ENCODE measurements around the gene PLEKHA6. TPM values are rescaled to one million over a fixed set of nuclear protein-coding genes. Genes with fewer than 3 reads are reported as not detected.

Gene PLEKHA6
- total and polyA plus RNA-seq, 2 of the 4 experiments (the other 2 are of a cell fraction), result 8.2 to 19.9 TPM

- CTCF ChIA-PET, result no interaction called here
These were observed 127.2 kb downstream of the PLEKHA6 start for GRCh38 chr1:204232526-204232925.

More at GRCh38 chr1:204232526-204232925, 127.2 kb downstream of the PLEKHA6 start:
- TF ChIP-seq RAD21 (IDR thresholded peaks at IDR 0.05; ENCODE audit: low read length), result no peak
- TF ChIP-seq MAZ (IDR thresholded peaks at IDR 0.05; ENCODE audit: borderline replicate concordance, low read depth, low read length), result no peak
- TF ChIP-seq RCOR1 (IDR thresholded peaks at IDR 0.05; ENCODE audit: insufficient replicate concordance, low read length), result no peak
- TF ChIP-seq BHLHE40 (IDR thresholded peaks at IDR 0.05; ENCODE audit: low read depth, low read length), result no peak
- no peak for TF ChIP-seq SMC3 (IDR thresholded peaks at IDR 0.05; ENCODE audit: low read depth, low read length)
- TF ChIP-seq POLR2A (IDR thresholded peaks at IDR 0.05; ENCODE audit: low read depth, low read length), result no peak
- TF ChIP-seq MXI1 (IDR thresholded peaks at IDR 0.05; ENCODE audit: borderline replicate concordance, low read depth, low read length), result no peak
- TF ChIP-seq RFX5 (IDR thresholded peaks at IDR 0.05; ENCODE audit: low read depth, low read length), result no peak
- TF ChIP-seq CHD1 (IDR thresholded peaks at IDR 0.05; ENCODE audit: low read depth, low read length), result no peak
- no peak for TF ChIP-seq ELK1 (IDR thresholded peaks at IDR 0.05; ENCODE audit: borderline replicate concordance, low read depth, low read length)
- Histone ChIP-seq H2AFZ (replicated peaks; ENCODE audit: low read length, poor library complexity) (no peak overlapping the region), H4K20me1 (ENCODE audit: insufficient read depth, low read length) (no peaks in the 10 kb centered on the region), H3K4me3 (ENCODE audit: insufficient read depth, low read depth, low read length) (no peak overlapping the region), H3K23ac (ENCODE audit: low read depth, low read length) (no peak overlapping the region), H3K27ac (ENCODE audit: insufficient read depth, low read length) (no peak overlapping the region), H3K9me3 (ENCODE audit: control insufficient read depth, insufficient read depth, low read length) (no peaks in the 10 kb centered on the region), H3K9me1 (ENCODE audit: insufficient read depth, low read length) (no peaks in the 10 kb centered on the region), H2BK5ac (ENCODE audit: low read depth, low read length, poor library complexity, severe bottlenecking) (no peak overlapping the region), H3K56ac (ENCODE audit: extremely low read depth, insufficient read depth, low read length) (no peak overlapping the region), H3K36me3 (ENCODE audit: control insufficient read depth, insufficient read depth, low read length) (peaks cover 14% of the 10 kb centered on the region; the same call in 1 of the 2 replicates), H2AK9ac (replicated peaks; ENCODE audit: low read depth, low read length, poor library complexity) (no peak overlapping the region), H4K91ac (ENCODE audit: insufficient read depth, low read depth, low read length) (no peak overlapping the region), H3K79me1 (ENCODE audit: low read depth in 1 of 2, low read length in 2 of 2) (no peaks in the 10 kb centered on the region), H2BK15ac (ENCODE audit: low read depth, low read length) (no peak overlapping the region), H3K18ac (ENCODE audit: low read depth, low read length) (no peak overlapping the region), H2BK20ac (ENCODE audit: low read depth, low read length) (no peak overlapping the region), H2BK120ac (ENCODE audit: low read depth, low read length) (no peak overlapping the region), H3K4ac (ENCODE audit: low read depth, low read length) (no peak overlapping the region), H4K5ac (ENCODE audit: low read depth, low read length) (no peak overlapping the region), H3K9ac (ENCODE audit: low read depth, low read length) (no peak overlapping the region), H4K8ac (ENCODE audit: low read depth in 2 of 2, low read length in 2 of 2) (no peak overlapping the region), H3K14ac (replicated peaks; ENCODE audit: low read depth, low read length) (no peak overlapping the region), H3K4me2 (ENCODE audit: low read depth, low read length) (no peak overlapping the region), H3K27me3 (ENCODE audit: control insufficient read depth, insufficient read depth, low read length) (no peaks in the 10 kb centered on the region), H2AK5ac (ENCODE audit: low read depth, low read length) (no peak overlapping the region), H3K4me1 (ENCODE audit: control insufficient read depth, insufficient read depth, low read length) (no peaks in the 10 kb centered on the region; the same call in 1 of the 2 replicates)
- no TSS peak for BruUV-seq (replicated peaks)
- DNase-seq (peak; percentile 71), ATAC-seq (ENCODE audit: low read depth) (peak; percentile 76)
- POLR2A ChIA-PET (ENCODE audit: unreplicated experiment), result no interaction called here
- intact Hi-C loops (cut with micrococcal nuclease), result no loop called here
- dilution Hi-C loops (cut with HindIII; ENCODE audit: low sequenced_read_pairs, unreplicated experiment), result no loop called here
- in situ Hi-C loops (cut with MboI; ENCODE audit: low sequenced_read_pairs), result no loop called here

Data from IMR-90 (cell line).